NT2/D1 (cell line): Measurements from ENCODE around the gene TMEM132D.

ENCODE experiments used
- SUZ12 ChIP-seq: IDR thresholded peaks from 2 replicates; pipeline ENCODE4 v1.6.1; 2011; ENCODE audit not compliant: insufficient read length, insufficient read depth; ENCODE audit errors: extremely low read depth
- YY1 ChIP-seq: IDR thresholded peaks from 2 replicates; pipeline ENCODE4 v1.6.1; 2011; ENCODE audit not compliant: insufficient read length, insufficient read depth

DNA sequence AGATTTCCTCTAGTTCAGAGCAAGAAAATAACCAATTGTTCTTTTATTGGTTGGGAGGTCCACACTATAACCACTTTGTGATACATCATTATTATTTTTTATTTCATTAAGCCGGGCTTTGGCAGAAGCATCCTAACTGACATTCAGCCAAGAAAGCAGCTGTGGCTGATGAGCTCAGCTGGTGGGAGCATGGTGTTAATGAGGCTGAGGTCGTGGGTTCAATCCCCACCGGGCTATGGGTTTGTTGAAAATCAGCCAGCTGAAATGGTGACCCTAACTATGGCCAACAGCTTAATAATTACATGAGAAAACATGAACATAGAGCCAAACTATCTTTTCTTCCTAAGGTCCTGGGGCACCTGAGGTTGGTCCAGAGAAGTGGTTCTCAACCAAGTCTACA, 672.3 kb downstream of the TMEM132D start:
- TF ChIP-seq YY1 = no peak
- TF ChIP-seq SUZ12 = no peak
